Loucy (cell line): ENCODE measurements around the gene RBM19.

Source experiments
- CTCF ChIP-seq: fragments of 200-600 bp; sonication (generic); conservative IDR thresholded peaks from 2 replicates; pipeline ENCODE4 v1.5.1; 2014; ENCODE audit warnings: mild to moderate bottlenecking, antibody characterized with exemption, low read length
- EZH2phosphoT487 ChIP-seq: fragments of 200-600 bp; IDR thresholded peaks from 2 replicates; pipeline ENCODE4 v1.6.1; 2018; ENCODE audit warnings: antibody characterized with exemption, mild to moderate bottlenecking, moderate library complexity, borderline replicate concordance

GRCh38 chr12:113874999-113875561 lies 91.0 kb downstream of the RBM19 start:
- TF ChIP-seq CTCF = no peak
- TF ChIP-seq EZH2phosphoT487 = no peak
